GM12878 (cell line): ENCODE data around the gene LCE2C. TPM values are rescaled to one million over a fixed set of nuclear protein-coding genes. Genes with fewer than 3 reads are reported as not detected.
"Not testable (repeated sequence)": the region's sequence is repeated elsewhere in the genome, so short reads cannot be mapped to it uniquely, and the experiment has no call there.

Source experiments
- ATAC-seq: fragments of 200-7000 bp; cut with Tn5 transposase; 3 replicates; pipeline ENCODE4 v1.9.1; 2020; ENCODE audit warnings: mild to moderate bottlenecking, moderate library complexity
- BruUV-seq: library from RNA; stranded (reverse); fragments of 400-500 nt; replicated peaks from 2 replicates; lab custom pipeline; 2021; lab: Mats Ljungman, UMichigan
- CTCF ChIA-PET: fragments of 300-600 bp; sonication (Branson Sonifier 250); formaldehyde crosslinking; extraction: SDS; loops from one replicate; lab custom pipeline; 2021; ENCODE audit warnings: inconsistent platforms; lab: Yijun Ruan, JAX
- POLR2A ChIA-PET: fragments of 350-600 bp; formaldehyde crosslinking; extraction: SDS; loops from one replicate; lab custom pipeline; 2021; ENCODE audit warnings: inconsistent platforms; lab: Charles Lee
- RAD21 ChIA-PET: fragments of 300-600 bp; sonication (Branson Sonifier 250); formaldehyde crosslinking; loops from one replicate; lab custom pipeline; 2023; ENCODE audit warnings: antibody characterized with exemption; ENCODE audit not compliant: unreplicated experiment; lab: Charles Lee
- SMC1A ChIA-PET: fragments of 300-600 bp; sonication (Branson Sonifier 250); formaldehyde crosslinking; loops from one replicate; lab custom pipeline; 2023; ENCODE audit not compliant: unreplicated experiment, uncharacterized antibody; lab: Charles Lee
- DNase-seq: peaks from one replicate; pipeline ENCODE4 v3.0.0-alpha.2; 2011; ENCODE audit warnings: low read depth, low spot score
- FAIRE-seq: peaks from 3 replicates; lab custom pipeline; 2011; peaks lifted over from hg19 to GRCh38; lab: Jason Lieb, UNC
- H2AFZ ChIP-seq: 2 replicates; pipeline ENCODE4 v1.6.0; 2011; ENCODE audit warnings: low read depth, low read length, control low read depth; ENCODE audit not compliant: control insufficient read depth
- H3K27ac ChIP-seq: 2 replicates; pipeline ENCODE4 v1.5.1; 2011; ENCODE audit warnings: control low read depth; ENCODE audit not compliant: control insufficient read depth, insufficient read depth
- H3K27me3 ChIP-seq, 2 experiments: replicated peaks in 1 of 2; 2 replicates each; pipeline versions ENCODE4 v1.6.0 to v1.6.1; 2011; ENCODE audit warnings: low read length in 1 of 2; ENCODE audit not compliant: control insufficient read depth in 2 of 2, insufficient read depth in 2 of 2
- H3K36me3 ChIP-seq, 2 experiments: 2 replicates each; pipeline ENCODE4 v1.5.1; 2011; ENCODE audit warnings: low read length in 1 of 2; ENCODE audit not compliant: control insufficient read depth in 2 of 2, insufficient read depth in 2 of 2
- H3K4me1 ChIP-seq: 2 replicates; pipeline ENCODE4 v1.6.1; 2011; ENCODE audit warnings: mild to moderate bottlenecking, low read length, moderate library complexity, mixed read lengths; ENCODE audit not compliant: control insufficient read depth, insufficient read depth
- H3K4me2 ChIP-seq: 2 replicates; pipeline ENCODE4 v1.6.0; 2011; ENCODE audit warnings: control low read depth; ENCODE audit not compliant: control insufficient read depth, insufficient read depth
- H3K4me3 ChIP-seq: fragments of 200-600 bp; sonication (generic); 2 replicates; pipeline ENCODE4 v1.5.1; 2016
- H3K79me2 ChIP-seq: 2 replicates; pipeline ENCODE4 v1.6.0; 2011; ENCODE audit warnings: low read length; ENCODE audit not compliant: control insufficient read depth, insufficient read depth
- H3K9ac ChIP-seq: 2 replicates; pipeline ENCODE4 v1.8.0; 2011; ENCODE audit warnings: low read length, control low read depth, mixed read lengths; ENCODE audit not compliant: control insufficient read depth, insufficient read depth
- H3K9me3 ChIP-seq: replicated peaks from 3 replicates; pipeline ENCODE4 v1.5.1; 2011; ENCODE audit warnings: mild to moderate bottlenecking, low read length; ENCODE audit not compliant: control insufficient read depth, insufficient read depth
- H4K20me1 ChIP-seq: 2 replicates; pipeline ENCODE4 v1.6.0; 2011; ENCODE audit not compliant: control insufficient read depth, insufficient read depth
- BHLHE40 ChIP-seq, 2 experiments: fragments of 450-650 bp in 1 of 2; IDR thresholded peaks; 2 replicates each; pipeline ENCODE4 v1.6.1; 2011 to 2017; ENCODE audit warnings: low read depth in 2 of 2, borderline replicate concordance in 1 of 2, improper control_type of control experiment in 1 of 2, low read length in 1 of 2, mild to moderate bottlenecking in 1 of 2
- EP300 ChIP-seq, 2 experiments: fragments of 150-350 bp in 1 of 2; IDR thresholded peaks; 2 replicates each; pipeline ENCODE4 v1.6.1; 2011 to 2012; ENCODE audit warnings: low read depth in 2 of 2, low read length in 2 of 2, borderline replicate concordance in 1 of 2, improper control_type of control experiment in 1 of 2, inconsistent platforms in 1 of 2; ENCODE audit not compliant: control insufficient read depth in 1 of 2
- ESRRA ChIP-seq: IDR thresholded peaks from 2 replicates; pipeline ENCODE4 v1.6.1; 2012; ENCODE audit warnings: mild to moderate bottlenecking, low read length, improper control_type of control experiment
- IRF3 ChIP-seq: fragments of 450-650 bp; IDR thresholded peaks from 2 replicates; pipeline ENCODE4 v1.6.1; 2014; ENCODE audit warnings: mild to moderate bottlenecking
- MYB ChIP-seq: fragments of 150-350 bp; IDR thresholded peaks from 2 replicates; pipeline ENCODE4 v1.6.1; 2014; ENCODE audit warnings: mild to moderate bottlenecking, low read depth, low read length, borderline replicate concordance
- POLR2AphosphoS5 ChIP-seq: IDR thresholded peaks from 2 replicates; pipeline ENCODE4 v1.6.1; 2011; ENCODE audit warnings: mild to moderate bottlenecking, low read length, inconsistent platforms
- POU2F2 ChIP-seq: IDR thresholded peaks from 3 replicates; pipeline ENCODE4 v1.6.1; 2011; ENCODE audit warnings: low read depth, mild to moderate bottlenecking, low read length, borderline replicate concordance
- RCOR1 ChIP-seq: conservative IDR thresholded peaks from 2 replicates; pipeline ENCODE4 v1.6.1; 2012; ENCODE audit warnings: low read depth, low read length, improper control_type of control experiment
- SIX5 ChIP-seq: IDR thresholded peaks from 2 replicates; pipeline ENCODE4 v1.6.1; 2011; ENCODE audit warnings: mild to moderate bottlenecking, low read depth, low read length, moderate library complexity; ENCODE audit not compliant: severe bottlenecking
- STAT3 ChIP-seq: IDR thresholded peaks from 2 replicates; pipeline ENCODE4 v1.6.1; 2011; ENCODE audit warnings: low read depth, low read length, improper control_type of control experiment
- TCF7 ChIP-seq: IDR thresholded peaks from 2 replicates; pipeline ENCODE4 v1.6.1; 2014; ENCODE audit warnings: antibody characterized with exemption, borderline replicate concordance
- WRNIP1 ChIP-seq: IDR thresholded peaks from 2 replicates; pipeline ENCODE4 v1.6.1; 2011; ENCODE audit warnings: low read depth, low read length, improper control_type of control experiment, borderline replicate concordance
- WGBS: methylation state at CpG from one replicate; pipeline ENCODE4 v1.1.6; 2016; ENCODE audit warnings: low lambda C conversion rate; ENCODE audit not compliant: insufficient replicate concordance, insufficient coverage; ENCODE audit errors: missing lambda C conversion rate; 5-methylcytosine and 5-hydroxymethylcytosine counted together
- in situ Hi-C: fragments of 300-500 bp; cut with MboI; formaldehyde crosslinking; loops from 9 replicates; pipeline ENCODE4 v1.14.3; 2018; ENCODE audit warnings: mixed read lengths
- intact Hi-C: fragments of 100-400 bp; cut with micrococcal nuclease; formaldehyde crosslinking; loops from one replicate; pipeline ENCODE4 v1.14.2; 2022; ENCODE audit not compliant: unreplicated experiment
- polyA plus RNA-seq, 11 experiments: library from polyadenylated mRNA; depleted of rRNA in 4 of 11; unstranded in 6 of 11; stranded (reverse) in 5 of 11; fragments of >200 nt; fragmentation: Nextera tagmentation in 4 of 11; fragmentation: Illumina TruSeq in 1 of 11; extraction: Ambion mirVana in 4 of 11; extraction: Trizol in 1 of 11; gene quantifications; 1 replicate in 1 of 11; 2 replicates in 10 of 11; pipeline versions ENCODE4 v1.2.1 to v1.2.3, GENCODE V29; 2011 to 2016; ENCODE audit warnings: inconsistent platforms in 2 of 11, missing spikeins in 2 of 11, low read depth in 1 of 11
- total RNA-seq, 4 experiments: library from RNA; depleted of rRNA in 3 of 4; stranded (reverse); fragments of >200 nt in 3 of 4; fragmentation: Illumina TruSeq in 1 of 4; extraction: Trizol in 1 of 4; gene quantifications; 2 replicates each; pipeline versions ENCODE4 v1.2.1 to v1.2.3, GENCODE V29; 2013 to 2021

The LCE2C gene
- total and polyA plus RNA-seq, 10 of the 15 experiments (the other 5 are each of a cell fraction or from before 2014, with no cell fraction given), result not detected

- TF ChIP-seq WRNIP1 (no peak), IRF3 (no peak), POU2F2 (no peak)
These were observed 12.0 kb upstream of the LCE2C start, which contains the start of gene LCE2D (continued) for GRCh38 chr1:152663098-152663497.

DNA sequence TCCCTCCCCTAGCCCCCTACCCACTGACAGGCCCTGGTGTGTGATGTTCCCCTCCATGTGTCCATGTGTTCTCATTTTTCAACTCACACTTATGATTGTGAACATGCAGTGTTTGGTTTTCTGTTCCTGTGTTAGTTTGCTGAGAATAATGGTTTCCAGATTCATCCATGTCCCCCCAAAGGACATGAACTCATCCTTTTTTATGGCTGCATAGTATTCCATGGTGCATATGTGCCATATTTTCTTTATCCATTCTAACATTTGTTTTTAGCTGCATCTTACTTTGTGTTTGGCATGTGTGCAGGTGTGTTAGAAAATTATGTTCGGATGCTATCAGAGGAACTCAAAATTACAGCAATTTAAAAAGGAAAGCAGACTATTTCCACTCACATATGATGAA, 8.9 kb upstream of the LCE2C start:
- FAIRE-seq, H3K27me3 ChIP-seq, H4K20me1 ChIP-seq, DNase-seq, ATAC-seq, H3K79me2 ChIP-seq, H2AFZ ChIP-seq, H3K9me3 ChIP-seq, POLR2A ChIA-PET, intact Hi-C loops, H3K9ac ChIP-seq, H3K27ac ChIP-seq, SMC1A ChIA-PET, H3K4me3 ChIP-seq, H3K4me2 ChIP-seq, H3K36me3 ChIP-seq, in situ Hi-C loops, H3K4me1 ChIP-seq, BruUV-seq, RAD21 ChIA-PET: not testable (repeated sequence)
- WGBS, result 25% methylated on average over 1 of the region's 1 CpG
- CTCF ChIA-PET, result interaction anchor here (0.7 kb wide), 1 partner anchor 23 kb away, joined by 3 read pairs; no protein-coding TSS in a partner anchor

DNA sequence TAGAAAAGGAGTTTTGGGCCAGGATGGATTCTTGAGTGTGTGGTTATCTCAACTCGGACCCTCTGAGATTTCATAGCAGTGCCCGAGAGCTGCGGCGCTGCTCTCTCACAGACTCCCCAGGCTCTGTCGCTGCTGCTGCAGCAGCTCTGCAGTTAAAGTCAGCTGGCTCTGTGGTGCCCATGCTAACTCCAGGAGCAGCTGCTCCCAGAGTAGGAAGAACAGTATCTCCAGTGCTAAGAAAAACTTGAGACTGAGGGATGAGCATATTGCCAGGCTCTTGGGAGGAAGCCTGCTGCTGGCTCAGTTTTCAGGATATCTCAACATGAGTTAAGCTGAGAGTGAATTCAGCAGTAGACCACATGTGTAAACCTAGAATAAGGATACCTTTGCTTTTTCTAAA, 7.4 kb upstream of the LCE2C start:
- ChIA-PET CTCF (interaction anchor here (1.3 kb wide), 1 partner anchor 11 kb away, joined by 3 read pairs; no protein-coding TSS in a partner anchor), POLR2A (no interaction called here), RAD21 (no interaction called here), SMC1A (no interaction called here)
- FAIRE-seq, result no peak
- no TSS peak for BruUV-seq
- Histone ChIP-seq H3K36me3 (no peaks in the 10 kb centered on the region), H3K79me2 (no peaks in the 10 kb centered on the region), H3K9me3 (no peaks in the 10 kb centered on the region), H3K4me1 (no peaks in the 10 kb centered on the region), H3K27me3 (no peaks in the 10 kb centered on the region; a peak in 2 of 4 replicates), H3K9ac (no peak overlapping the region), H3K4me3 (no peak overlapping the region), H3K27ac (no peak overlapping the region), H4K20me1 (no peaks in the 10 kb centered on the region), H2AFZ (no peak overlapping the region), H3K4me2 (no peak overlapping the region)
- intact Hi-C loops (no loop called here), in situ Hi-C loops (no loop called here)
- DNase-seq, result no peak
- ATAC-seq, result no peak
- WGBS, result 58% methylated on average over 5 of the region's 5 CpGs
- TF ChIP-seq MYB, result no peak
- TF ChIP-seq WRNIP1, result no peak
- TF ChIP-seq POLR2AphosphoS5, result no peak
- TF ChIP-seq BHLHE40 (IDR thresholded peaks at IDR 0.05; ENCODE audit: borderline replicate concordance in 1 of 2, low read depth in 2 of 2, low read length in 1 of 2), result no peak
- TF ChIP-seq EP300 (IDR thresholded peaks at IDR 0.05; ENCODE audit: borderline replicate concordance in 1 of 2, control insufficient read depth in 1 of 2, low read depth in 2 of 2, low read length in 2 of 2), result no peak
- no peak for TF ChIP-seq ESRRA
- no peak for TF ChIP-seq RCOR1
- TF ChIP-seq SIX5, result no peak
- TF ChIP-seq STAT3, result no peak
- TF ChIP-seq TCF7, result no peak
